Measurements from ENCODE around the gene PPFIBP2. TPM values are rescaled to one million over a fixed set of nuclear protein-coding genes. Genes with fewer than 3 reads are reported as not detected.

PPFIBP2 gene
- total RNA-seq, 6 donors from 2014 or later, result 10.6 to 63.9 (median 36.7) TPM

DNA sequence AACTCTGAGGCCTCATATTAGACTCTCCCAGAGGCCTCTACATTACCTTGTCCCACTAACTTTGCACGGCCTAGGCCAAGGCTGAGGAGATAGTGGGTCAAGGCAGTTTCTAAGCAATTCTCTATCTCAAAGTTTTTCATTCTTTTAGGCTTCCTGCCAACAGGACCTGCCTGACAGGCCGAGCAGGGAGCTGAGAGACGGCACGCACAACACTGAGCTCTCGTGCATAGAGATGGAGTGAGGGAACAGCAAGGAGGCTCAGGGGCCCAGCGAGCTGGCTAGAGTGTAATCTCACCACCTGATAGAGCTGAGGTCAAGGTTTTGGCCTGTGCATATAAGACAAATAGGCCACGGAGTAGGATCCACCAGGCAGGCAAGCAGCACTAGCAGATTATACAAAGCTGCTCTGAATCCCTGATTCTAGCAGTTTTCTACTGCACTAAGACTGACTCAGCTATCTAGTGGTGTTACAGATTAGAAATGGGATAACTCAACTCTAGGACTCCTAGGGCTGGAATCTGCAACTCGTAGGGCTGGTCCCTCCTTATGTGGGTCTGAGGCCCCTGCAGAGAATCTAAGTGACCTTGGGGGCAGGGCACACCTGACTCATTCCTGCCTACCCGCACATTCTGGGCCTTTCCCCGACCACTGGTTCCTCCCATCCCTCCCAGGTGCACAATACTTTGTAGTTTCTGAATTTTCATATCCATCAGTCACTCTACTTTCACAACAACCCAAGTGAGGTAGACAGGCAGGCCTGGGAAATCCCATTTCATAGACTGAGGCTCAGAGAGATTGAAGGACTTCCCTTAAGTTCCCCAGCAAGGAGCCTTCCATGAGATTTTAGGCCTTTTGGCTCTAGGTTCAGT lies 157.8 kb downstream of the PPFIBP2 start:
- Histone ChIP-seq H3K36me3 (peaks cover 0 to 2% (median 0%) of the 10 kb centered on the region in 4 donors), H3K27me3 (peaks cover 0 to 15% (median 4%) of the 10 kb centered on the region in 4 donors), H3K27ac (no peak overlapping the region), H3K9me3 (no peaks in the 10 kb centered on the region), H3K4me1 (peaks cover 5 to 20% (median 19%) of the 10 kb centered on the region in 4 donors), H3K4me3 (no peak overlapping the region)
- no peak for TF ChIP-seq POLR2A (IDR thresholded peaks at IDR 0.05)
- no peak for TF ChIP-seq EP300 (IDR thresholded peaks at IDR 0.05)
- TF ChIP-seq CTCF (IDR thresholded peaks at IDR 0.05), result no peak
- TF ChIP-seq POLR2AphosphoS5 (IDR thresholded peaks at IDR 0.05), result no peak
- ATAC-seq (ENCODE audit: low FRiP score in 2 of 2), result no peak
- 68 to 76% methylated on average over 9 to 10 of the region's 10 CpGs for WGBS, 2 donors
- no peak for DNase-seq

- ATAC-seq (ENCODE audit: low FRiP score in 2 of 2) (no peak), DNase-seq (no peak)
- Histone ChIP-seq H3K27ac (peak overlapping the region in 2 of 4 donors; percentile 63 to 69), H3K27me3 (peaks cover 0 to 15% (median 4%) of the 10 kb centered on the region in 4 donors), H3K36me3 (no peaks in the 10 kb centered on the region), H3K4me1 (peaks cover 5 to 20% (median 19%) of the 10 kb centered on the region in 4 donors), H3K4me3 (no peak overlapping the region), H3K9me3 (no peaks in the 10 kb centered on the region)
- WGBS, 2 donors, result 83 to 91% methylated on average over 16 of the region's 16 CpGs
- TF ChIP-seq POLR2AphosphoS5 (IDR thresholded peaks at IDR 0.05) (no peak), POLR2A (IDR thresholded peaks at IDR 0.05) (no peak), EP300 (IDR thresholded peaks at IDR 0.05) (no peak), CTCF (IDR thresholded peaks at IDR 0.05) (no peak)
Observed at GRCh38 chr11:7672276-7672959, 158.6 kb downstream of the PPFIBP2 start.

GRCh38 chr11:7672960-7673723 lies 159.3 kb downstream of the PPFIBP2 start, which contains the start of gene CYB5R2:
Gene CYB5R2, minus strand, starts transcription at chr11:7673500. Its CDS starts 675 bp downstream, at chr11:7672825.
- WGBS, 2 donors, result 15 to 54% methylated on average over 5 to 37 of the region's 40 CpGs
- no peak for TF ChIP-seq POLR2A (IDR thresholded peaks at IDR 0.05)
- peak in 1 of 2 donors; percentile 33 for TF ChIP-seq POLR2AphosphoS5 (IDR thresholded peaks at IDR 0.05)
- H3K4me1 ChIP-seq, result peaks cover 5 to 20% (median 19%) of the 10 kb centered on the region in 4 donors
- DNase-seq, result peak; percentile 70 to 94
- no peaks in the 10 kb centered on the region for H3K9me3 ChIP-seq
- peak; percentile 74 to 94 for ATAC-seq (ENCODE audit: low FRiP score in 2 of 2)
- no peaks in the 10 kb centered on the region for H3K36me3 ChIP-seq
- H3K27ac ChIP-seq, result peak within 1 kb of the TSS; percentile 54 to 69 (median 62)
- H3K27me3 ChIP-seq, result peaks cover 0 to 15% (median 4%) of the 10 kb centered on the region in 4 donors
- peak within 1 kb of the TSS; percentile 33 to 63 (median 54) for H3K4me3 ChIP-seq

DNA sequence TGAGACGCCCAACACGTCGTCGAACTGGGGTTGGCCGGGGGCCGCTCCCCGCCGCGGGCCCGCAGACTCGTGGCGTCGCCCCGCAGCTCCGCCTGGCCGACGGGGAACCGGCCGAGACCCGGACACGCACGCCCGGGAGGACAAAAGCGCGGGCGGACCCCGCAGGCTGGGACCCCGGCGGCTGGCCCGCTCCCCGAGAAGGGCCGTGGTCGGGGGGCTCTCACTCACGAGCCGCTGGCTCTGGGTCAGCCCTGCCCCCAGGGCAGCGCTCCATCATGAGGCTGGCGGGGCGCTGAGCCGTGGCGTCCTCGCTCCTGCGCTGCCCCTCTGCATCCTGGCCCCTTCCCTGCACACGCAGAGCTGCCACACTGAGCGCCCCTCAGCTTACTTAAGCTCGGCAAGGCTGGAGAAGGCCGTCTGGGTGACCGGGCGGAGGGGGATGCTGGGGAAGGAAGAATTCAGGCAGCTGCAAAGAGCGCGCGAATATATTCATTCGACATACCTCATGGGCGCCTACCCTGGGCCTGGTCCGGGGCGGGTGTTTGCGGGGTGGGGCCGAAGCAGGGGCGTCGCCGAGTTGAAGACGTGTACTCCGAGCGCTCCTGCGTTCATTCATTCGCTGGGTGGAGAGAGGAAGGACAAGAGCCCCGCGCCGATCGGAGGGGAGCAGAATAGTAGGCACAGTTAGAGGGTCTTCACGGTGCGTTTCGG lies 160.1 kb downstream of the PPFIBP2 start:
- DNase-seq, result peak; percentile 33 to 83
- TF ChIP-seq CTCF (IDR thresholded peaks at IDR 0.05) (no peak), POLR2AphosphoS5 (IDR thresholded peaks at IDR 0.05) (no peak), EP300 (IDR thresholded peaks at IDR 0.05) (no peak), POLR2A (IDR thresholded peaks at IDR 0.05) (no peak)
- peak; percentile 60 to 85 for ATAC-seq (ENCODE audit: low FRiP score in 2 of 2)
- Histone ChIP-seq H3K36me3 (no peaks in the 10 kb centered on the region), H3K4me1 (peaks cover 5 to 20% (median 19%) of the 10 kb centered on the region in 4 donors), H3K4me3 (peak overlapping the region; percentile 33 to 63 (median 54)), H3K9me3 (no peaks in the 10 kb centered on the region), H3K27me3 (peaks cover 0 to 15% (median 4%) of the 10 kb centered on the region in 4 donors), H3K27ac (peak overlapping the region; percentile 54 to 69 (median 62))
- WGBS, 2 donors, result 5 to 7% methylated on average over 8 to 55 of the region's 72 CpGs
